ENCODE data around the gene NPR2. TPM values are rescaled to one million over a fixed set of nuclear protein-coding genes. Genes with fewer than 3 reads are reported as not detected.
A peak's percentile ranks its signal among the peaks of the same experiment; 100 is the strongest.

The NPR2 gene
- total RNA-seq, 4 donors from 2014 or later: 1.1 to 6.8 (median 4.9) TPM

- TF ChIP-seq POLR2A (IDR thresholded peaks at IDR 0.05) (no peak), POLR2AphosphoS5 (IDR thresholded peaks at IDR 0.05) (no peak), EP300 (IDR thresholded peaks at IDR 0.05; ENCODE audit: low read depth) (no peak)
- TF ChIP-seq, protein P1, sequence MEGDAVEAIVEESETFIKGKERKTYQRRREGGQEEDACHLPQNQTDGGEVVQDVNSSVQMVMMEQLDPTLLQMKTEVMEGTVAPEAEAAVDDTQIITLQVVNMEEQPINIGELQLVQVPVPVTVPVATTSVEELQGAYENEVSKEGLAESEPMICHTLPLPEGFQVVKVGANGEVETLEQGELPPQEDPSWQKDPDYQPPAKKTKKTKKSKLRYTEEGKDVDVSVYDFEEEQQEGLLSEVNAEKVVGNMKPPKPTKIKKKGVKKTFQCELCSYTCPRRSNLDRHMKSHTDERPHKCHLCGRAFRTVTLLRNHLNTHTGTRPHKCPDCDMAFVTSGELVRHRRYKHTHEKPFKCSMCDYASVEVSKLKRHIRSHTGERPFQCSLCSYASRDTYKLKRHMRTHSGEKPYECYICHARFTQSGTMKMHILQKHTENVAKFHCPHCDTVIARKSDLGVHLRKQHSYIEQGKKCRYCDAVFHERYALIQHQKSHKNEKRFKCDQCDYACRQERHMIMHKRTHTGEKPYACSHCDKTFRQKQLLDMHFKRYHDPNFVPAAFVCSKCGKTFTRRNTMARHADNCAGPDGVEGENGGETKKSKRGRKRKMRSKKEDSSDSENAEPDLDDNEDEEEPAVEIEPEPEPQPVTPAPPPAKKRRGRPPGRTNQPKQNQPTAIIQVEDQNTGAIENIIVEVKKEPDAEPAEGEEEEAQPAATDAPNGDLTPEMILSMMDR (IDR thresholded peaks at IDR 0.05): no peak
- H3K27me3 ChIP-seq: no peaks in the 10 kb centered on the region
- in situ Hi-C loops (cut with MboI; ENCODE audit: low pct_ligation_motif_present in 1 of 4, low pct_unique_long_range_greater_than_20kb in 1 of 4, low sequenced_read_pairs in 3 of 4) (no loop called here), intact Hi-C loops (cut with DNase I; ENCODE audit: low total_unique reads) (no loop called here)
- H3K4me1 ChIP-seq: peaks cover 17 to 57% (median 50%) of the 10 kb centered on the region in 4 donors
- H3K36me3 ChIP-seq: no peaks in the 10 kb centered on the region
- no peak overlapping the region for H3K27ac ChIP-seq
- DNase-seq: no peak
- no peak overlapping the region for H3K4me3 ChIP-seq
- WGBS, 2 donors (ENCODE audit: low coverage in 1 of 2): 80 to 87% methylated on average over 1 to 4 of the region's 4 CpGs
- no peaks in the 10 kb centered on the region for H3K9me3 ChIP-seq
Observed at GRCh38 chr9:35831040-35831439, 39.6 kb downstream of the NPR2 start.

DNA sequence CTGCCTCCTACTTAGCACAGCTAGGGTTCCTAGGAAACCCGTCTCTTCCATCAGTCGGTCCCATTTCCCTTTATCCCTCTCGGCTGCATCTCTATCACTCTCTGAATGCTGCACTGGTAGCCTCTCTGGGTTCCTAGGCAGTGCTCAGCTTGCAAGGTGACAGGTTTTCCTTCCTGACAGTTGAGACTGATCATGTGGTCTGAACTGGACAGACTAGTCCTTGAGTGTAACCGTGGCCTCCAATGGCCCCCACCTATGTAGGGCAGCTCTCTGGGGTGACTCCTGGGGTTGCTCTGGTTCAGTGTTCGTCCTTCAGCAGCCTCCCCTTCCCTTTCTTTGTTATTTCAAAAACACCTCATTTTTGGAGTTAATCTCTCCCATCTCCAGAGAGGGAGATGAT lies 41.4 kb downstream of the NPR2 start:
- 78 to 90% methylated on average over 2 to 5 of the region's 5 CpGs for WGBS, 2 donors (ENCODE audit: low coverage in 1 of 2)
- peak overlapping the region; percentile 77 to 85 (median 78) for H3K27ac ChIP-seq
- no peaks in the 10 kb centered on the region for H3K36me3 ChIP-seq
- no peak overlapping the region for H3K4me3 ChIP-seq
- peaks cover 17 to 62% (median 52%) of the 10 kb centered on the region in 4 donors for H3K4me1 ChIP-seq
- no peak for TF ChIP-seq EP300 (IDR thresholded peaks at IDR 0.05; ENCODE audit: low read depth)
- TF ChIP-seq, protein P1 (IDR thresholded peaks at IDR 0.05): no peak
- TF ChIP-seq POLR2A (IDR thresholded peaks at IDR 0.05): no peak
- no peak for TF ChIP-seq POLR2AphosphoS5 (IDR thresholded peaks at IDR 0.05)
- no peaks in the 10 kb centered on the region for H3K9me3 ChIP-seq
- intact Hi-C loops (cut with DNase I; ENCODE audit: low total_unique reads): no loop called here
- no peaks in the 10 kb centered on the region for H3K27me3 ChIP-seq
- in situ Hi-C loops (cut with MboI; ENCODE audit: low pct_ligation_motif_present in 1 of 4, low pct_unique_long_range_greater_than_20kb in 1 of 4, low sequenced_read_pairs in 3 of 4): no loop called here
- no peak for DNase-seq

- in situ Hi-C loops (cut with MboI; ENCODE audit: low pct_ligation_motif_present in 1 of 4, low pct_unique_long_range_greater_than_20kb in 1 of 4, low sequenced_read_pairs in 3 of 4) (no loop called here), intact Hi-C loops (cut with DNase I; ENCODE audit: low total_unique reads) (no loop called here)
- no peak for DNase-seq
- H3K27me3 ChIP-seq: no peaks in the 10 kb centered on the region
- TF ChIP-seq, protein P1 (IDR thresholded peaks at IDR 0.05): no peak
- no peak for TF ChIP-seq POLR2AphosphoS5 (IDR thresholded peaks at IDR 0.05)
- TF ChIP-seq EP300 (IDR thresholded peaks at IDR 0.05; ENCODE audit: low read depth): no peak
- TF ChIP-seq POLR2A (IDR thresholded peaks at IDR 0.05): no peak
- no peaks in the 10 kb centered on the region for H3K9me3 ChIP-seq
- peaks cover 17 to 56% (median 47%) of the 10 kb centered on the region in 4 donors for H3K4me1 ChIP-seq
- H3K4me3 ChIP-seq: no peak overlapping the region
- 72 to 81% methylated on average over 4 to 14 of the region's 14 CpGs for WGBS, 2 donors (ENCODE audit: low coverage in 1 of 2)
- no peaks in the 10 kb centered on the region for H3K36me3 ChIP-seq
- peak overlapping the region; percentile 77 to 85 (median 78) for H3K27ac ChIP-seq
Observed at GRCh38 chr9:35834260-35835215, 43.1 kb downstream of the NPR2 start.

DNA sequence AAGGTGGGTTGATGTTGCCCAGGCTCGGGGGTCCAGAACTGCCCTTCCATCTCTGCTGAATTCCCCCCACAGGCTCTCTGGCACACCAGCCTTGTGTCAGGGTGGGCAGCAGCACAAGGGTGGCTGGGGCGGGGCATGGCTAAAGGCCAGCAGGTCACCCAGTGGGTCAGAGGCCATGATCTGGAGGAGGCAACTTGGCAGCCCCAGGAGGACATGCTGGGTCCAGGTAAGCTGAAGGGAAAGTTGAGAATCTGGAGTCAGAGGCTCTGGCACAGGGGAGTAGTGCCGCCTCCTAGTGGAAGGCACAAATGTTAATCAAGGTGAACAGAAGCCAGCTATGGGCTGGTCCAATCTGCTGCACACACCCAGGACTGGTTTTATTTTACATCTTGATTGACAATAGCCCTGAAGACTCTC lies 43.8 kb downstream of the NPR2 start:
- DNase-seq: peak; percentile 60
- in situ Hi-C loops (cut with MboI; ENCODE audit: low pct_ligation_motif_present in 1 of 4, low pct_unique_long_range_greater_than_20kb in 1 of 4, low sequenced_read_pairs in 3 of 4) (no loop called here), intact Hi-C loops (cut with DNase I; ENCODE audit: low total_unique reads) (no loop called here)
- H3K9me3 ChIP-seq: no peaks in the 10 kb centered on the region
- TF ChIP-seq, protein P1 (IDR thresholded peaks at IDR 0.05): peak; percentile 22 to 59 (median 38)
- TF ChIP-seq POLR2A (IDR thresholded peaks at IDR 0.05): no peak
- H3K27ac ChIP-seq: peak overlapping the region; percentile 29 to 79 (median 55)
- 67 to 86% methylated on average over 1 to 3 of the region's 3 CpGs for WGBS, 2 donors (ENCODE audit: low coverage in 1 of 2)
- H3K4me1 ChIP-seq: peaks cover 17 to 49% (median 40%) of the 10 kb centered on the region in 4 donors
- no peaks in the 10 kb centered on the region for H3K27me3 ChIP-seq
- H3K36me3 ChIP-seq: no peaks in the 10 kb centered on the region
- H3K4me3 ChIP-seq: no peak overlapping the region

All from transverse colon (tissue), 4 donors.